HG02763 (cell line): Measurements from ENCODE around the gene YY1.
"Not testable (repeated sequence)": the region's sequence is repeated elsewhere in the genome, so short reads cannot be mapped to it uniquely, and the experiment has no call there.

Experiments used
- ATAC-seq: cut with Tn5 transposase; IDR thresholded peaks from one replicate; pipeline ENCODE4 v1.9.1; 2021; ENCODE audit warnings: mild to moderate bottlenecking, moderate library complexity; ENCODE audit not compliant: unreplicated experiment

YY1 gene

DNA sequence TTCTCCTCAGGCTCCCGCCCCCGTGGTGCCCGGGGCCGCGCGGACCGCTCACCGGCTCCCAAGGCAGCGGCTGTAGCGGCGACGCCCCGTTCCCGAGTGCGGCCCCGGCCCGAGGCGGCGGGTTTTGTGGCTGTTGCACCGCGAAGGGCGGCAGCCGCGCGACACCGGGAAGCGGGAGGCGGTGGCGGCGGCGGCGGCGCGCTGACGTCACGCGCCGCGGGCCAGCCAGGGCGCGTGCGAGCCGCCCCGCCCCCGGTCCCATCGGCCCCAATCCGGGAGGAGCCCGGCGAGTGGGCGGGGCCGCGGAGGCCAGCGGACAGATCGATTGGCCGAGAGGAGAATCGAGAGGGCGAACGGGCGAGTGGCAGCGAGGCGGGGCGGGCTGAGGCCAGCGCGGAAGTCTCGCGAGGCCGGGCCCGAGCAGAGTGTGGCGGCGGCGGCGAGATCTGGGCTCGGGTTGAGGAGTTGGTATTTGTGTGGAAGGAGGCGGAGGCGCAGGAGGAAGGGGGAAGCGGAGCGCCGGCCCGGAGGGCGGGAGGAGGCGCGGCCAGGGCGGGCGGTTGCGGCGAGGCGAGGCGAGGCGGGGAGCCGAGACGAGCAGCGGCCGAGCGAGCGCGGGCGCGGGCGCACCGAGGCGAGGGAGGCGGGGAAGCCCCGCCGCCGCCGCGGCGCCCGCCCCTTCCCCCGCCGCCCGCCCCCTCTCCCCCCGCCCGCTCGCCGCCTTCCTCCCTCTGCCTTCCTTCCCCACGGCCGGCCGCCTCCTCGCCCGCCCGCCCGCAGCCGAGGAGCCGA lies at the start of gene YY1:
YY1 (plus strand) TSS at position 726 of the 792 bp plus-strand sequence. CDS start 101 bp downstream, outside the sequence.
- ATAC-seq = peak; percentile 70

- ATAC-seq = no peak
Measured at GRCh38 chr14:100190126-100190525, 48.8 kb upstream of the YY1 start.

DNA sequence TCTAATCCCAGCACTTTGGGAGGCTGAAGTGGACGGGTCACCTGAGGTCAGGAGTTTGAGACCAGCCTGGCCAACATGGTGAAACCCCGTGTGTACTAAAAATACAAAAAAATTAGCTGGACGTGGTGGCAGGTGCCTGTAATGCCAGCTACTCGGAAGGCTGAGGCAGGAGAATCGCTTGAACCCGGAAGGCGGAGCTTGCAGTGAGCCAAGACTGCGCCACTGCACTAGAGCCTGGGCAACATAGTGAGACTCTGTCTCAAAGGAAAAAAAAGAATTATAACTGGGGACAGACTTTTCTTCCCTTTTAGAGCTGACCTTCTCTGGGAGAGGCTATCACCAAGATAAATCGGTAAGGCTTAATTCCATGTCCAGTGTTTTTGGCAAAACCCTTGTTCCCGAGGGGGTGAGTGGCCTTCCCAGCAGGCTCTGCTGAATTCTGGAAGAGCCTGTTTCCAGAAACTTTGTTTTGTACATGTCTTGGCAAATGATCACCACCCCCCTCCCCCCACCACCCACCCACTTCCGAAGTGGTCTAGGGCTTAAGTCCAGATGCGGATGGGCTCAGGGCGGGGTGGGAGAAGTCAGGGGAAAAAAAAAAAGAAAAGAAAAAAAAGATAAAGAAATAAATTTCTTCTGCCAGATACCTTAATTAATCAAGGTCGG lies 47.2 kb upstream of the YY1 start:
- no peak for ATAC-seq

DNA sequence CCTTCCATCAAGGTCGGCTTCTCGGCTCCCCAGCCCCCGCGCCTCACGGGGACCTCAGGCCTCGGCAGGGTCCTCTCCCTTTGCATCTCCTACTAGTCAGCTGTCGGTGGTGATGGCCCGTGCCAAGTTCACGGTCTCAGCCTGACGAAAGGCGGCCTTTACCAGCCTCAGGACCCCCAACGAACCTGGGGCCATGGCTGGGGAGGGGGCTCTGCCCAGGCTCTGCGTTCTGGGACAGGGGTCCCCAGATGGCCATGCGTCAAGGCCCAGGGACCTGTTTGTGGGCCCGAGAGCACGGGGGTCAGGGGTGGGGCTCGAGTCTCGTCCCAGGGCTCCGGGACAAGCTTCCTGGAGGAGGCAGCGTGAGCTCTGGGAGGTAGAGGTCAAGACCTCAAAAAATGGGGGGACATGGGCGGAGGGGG lies 46.7 kb upstream of the YY1 start:
- no peak for ATAC-seq

DNA sequence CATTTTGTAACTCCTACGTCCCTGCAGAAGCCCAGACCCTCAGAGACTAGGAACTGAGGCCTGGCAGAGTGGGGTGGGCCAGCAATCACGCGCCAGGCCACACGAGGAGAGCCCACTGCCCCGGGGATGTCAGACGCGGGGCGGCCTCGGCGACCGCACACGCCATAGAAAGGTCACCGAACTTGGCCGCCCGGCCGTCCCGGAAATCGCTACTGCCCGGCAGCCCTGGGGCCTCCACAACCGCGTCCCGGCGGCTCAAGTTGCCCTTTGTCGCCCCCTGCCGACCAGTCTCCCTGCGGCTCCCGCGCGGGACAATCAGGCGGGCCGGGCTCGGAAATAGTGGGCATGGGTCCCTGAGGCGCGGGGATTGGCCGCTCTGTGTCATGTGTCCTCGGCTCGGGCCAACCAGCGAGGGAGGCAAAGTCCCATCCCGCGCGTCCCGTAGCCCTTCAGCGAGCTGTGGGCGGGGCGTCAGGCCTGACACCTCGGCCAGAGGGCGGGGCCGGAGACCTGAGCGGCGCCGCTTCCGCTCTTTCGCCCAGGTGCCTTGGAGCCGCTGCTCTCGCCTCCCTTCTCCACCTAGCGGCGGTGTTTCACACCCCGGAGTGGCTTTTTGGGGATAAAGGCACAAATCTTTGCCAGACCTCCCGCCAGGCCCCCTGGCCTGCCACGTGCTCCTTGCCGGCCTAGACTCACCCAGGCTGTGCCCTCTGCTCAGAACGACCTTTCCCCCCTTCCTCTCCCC lies 46.1 kb upstream of the YY1 start:
- peak; percentile 97 for ATAC-seq

GRCh38 chr14:100193417-100194357 lies 45.3 kb upstream of the YY1 start:
- no peak for ATAC-seq

GRCh38 chr14:100199240-100199860 lies 39.6 kb upstream of the YY1 start:
- ATAC-seq = no peak

DNA sequence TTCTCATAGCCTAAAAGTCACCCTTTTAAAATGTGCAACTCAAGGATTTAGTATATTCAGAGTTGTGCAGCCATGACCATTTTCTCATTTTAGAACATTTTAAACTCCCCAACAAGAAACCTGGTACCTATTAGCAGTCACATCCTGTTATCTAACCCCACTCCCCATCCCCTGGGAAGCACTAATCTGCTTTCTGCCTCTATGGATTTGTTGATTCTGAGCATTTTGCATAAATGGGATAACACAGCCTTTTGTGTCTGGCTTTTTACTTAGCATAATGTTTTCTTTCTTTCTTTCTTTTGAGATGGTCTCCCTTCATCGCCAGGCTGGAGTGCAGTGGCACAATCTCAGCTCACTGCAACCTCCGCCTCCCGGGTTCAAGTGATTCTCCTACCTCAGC lies 38.6 kb upstream of the YY1 start:
- no peak for ATAC-seq

DNA sequence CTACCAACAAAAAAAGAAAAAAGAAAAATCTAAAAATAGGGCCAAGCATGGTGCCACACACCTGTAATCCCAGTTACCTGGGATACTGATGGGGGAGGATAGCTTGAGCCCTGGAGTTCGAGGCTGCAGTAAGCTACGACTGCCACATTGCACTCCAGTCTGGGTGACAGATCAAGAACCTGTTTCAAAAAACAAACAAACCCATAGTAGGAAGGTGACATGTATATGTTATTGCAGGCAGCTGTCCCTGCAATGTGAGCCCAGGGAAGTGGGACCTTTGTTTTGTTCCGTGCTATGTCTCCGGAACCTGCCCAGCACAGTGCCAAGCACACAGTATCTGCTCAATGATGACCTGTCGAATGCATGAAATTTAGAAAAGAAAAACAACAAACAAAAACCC lies 37.2 kb upstream of the YY1 start:
- ATAC-seq = no peak

GRCh38 chr14:100202712-100203111 lies 36.2 kb upstream of the YY1 start:
- ATAC-seq = no peak

DNA sequence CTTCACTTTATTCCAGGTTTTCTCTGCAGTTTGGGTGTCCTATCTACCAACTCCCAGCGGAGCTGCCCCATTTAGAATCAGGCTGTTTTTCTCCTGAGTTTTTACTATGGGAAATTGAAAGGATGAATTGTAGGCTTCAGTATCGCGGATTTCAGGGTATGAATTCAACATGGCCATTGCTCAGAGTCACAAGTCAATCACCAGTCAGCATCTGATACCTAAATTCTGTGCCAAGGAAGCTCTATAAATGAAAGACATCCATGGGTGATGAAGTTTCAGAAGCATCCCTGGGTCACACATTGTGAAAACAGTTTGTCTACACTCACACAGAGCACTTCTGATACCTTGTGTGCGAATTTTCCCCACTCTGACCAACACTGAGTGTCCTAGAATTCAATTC lies 35.8 kb upstream of the YY1 start:
- ATAC-seq = no peak

GRCh38 chr14:100203962-100204834 lies 34.7 kb upstream of the YY1 start:
- no peak for ATAC-seq

DNA sequence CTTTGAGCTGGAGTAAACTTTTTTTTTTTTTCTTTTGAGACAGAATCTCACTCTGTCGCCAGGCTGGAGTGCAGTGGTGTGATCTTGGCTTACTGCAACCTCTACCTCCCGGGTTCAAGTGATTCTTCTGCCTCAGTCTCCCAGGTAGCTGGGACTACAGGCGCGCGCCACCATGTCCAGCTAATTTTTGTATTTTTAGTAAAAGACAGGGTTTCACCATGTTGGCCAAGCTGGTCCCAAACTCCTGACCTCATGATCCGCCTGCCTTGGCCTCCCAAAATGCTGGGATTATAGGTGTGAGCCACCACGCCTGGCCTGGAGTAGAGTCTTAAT lies 34.1 kb upstream of the YY1 start:
- ATAC-seq = not testable (repeated sequence)

DNA sequence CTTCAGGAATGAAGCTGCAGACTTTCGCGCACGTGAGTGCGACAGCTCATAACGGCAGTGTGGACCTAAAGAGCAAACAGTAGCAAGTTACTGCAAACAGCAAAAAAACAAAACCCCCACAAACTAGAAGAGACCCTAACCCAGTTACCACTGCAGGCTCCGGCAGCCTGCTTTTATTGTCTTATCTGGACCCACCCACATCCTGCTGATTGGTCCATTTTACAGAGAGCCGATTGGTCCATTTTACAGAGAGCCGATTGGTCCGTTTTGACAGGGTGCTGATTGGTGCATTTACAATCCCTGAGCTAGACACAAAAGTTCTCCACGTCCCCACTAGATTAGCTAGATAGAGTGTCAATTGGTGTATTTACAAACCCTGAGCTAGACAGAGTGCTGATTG lies 31.4 kb upstream of the YY1 start:
- ATAC-seq = not testable (repeated sequence)

DNA sequence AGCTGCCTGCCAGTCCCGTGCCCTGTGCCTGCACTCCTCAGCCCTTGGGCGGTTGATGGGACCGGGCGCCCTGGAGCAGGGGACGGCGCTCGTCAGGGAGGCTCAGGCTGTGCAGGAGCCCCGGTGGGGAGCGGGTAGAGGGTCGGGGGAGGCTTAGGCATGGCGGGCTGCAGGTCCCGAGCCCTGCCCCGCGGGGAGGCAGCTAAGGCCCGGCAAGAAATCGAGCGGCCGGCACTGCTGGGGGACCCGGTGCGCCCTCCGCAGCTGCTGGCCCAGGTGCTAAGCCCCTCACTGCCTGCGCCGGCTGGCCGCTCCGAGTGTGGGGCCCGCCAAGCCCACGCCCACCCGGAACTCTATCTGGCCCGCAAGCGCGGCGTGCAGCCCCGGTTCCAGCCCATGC lies 30.8 kb upstream of the YY1 start:
- not testable (repeated sequence) for ATAC-seq

DNA sequence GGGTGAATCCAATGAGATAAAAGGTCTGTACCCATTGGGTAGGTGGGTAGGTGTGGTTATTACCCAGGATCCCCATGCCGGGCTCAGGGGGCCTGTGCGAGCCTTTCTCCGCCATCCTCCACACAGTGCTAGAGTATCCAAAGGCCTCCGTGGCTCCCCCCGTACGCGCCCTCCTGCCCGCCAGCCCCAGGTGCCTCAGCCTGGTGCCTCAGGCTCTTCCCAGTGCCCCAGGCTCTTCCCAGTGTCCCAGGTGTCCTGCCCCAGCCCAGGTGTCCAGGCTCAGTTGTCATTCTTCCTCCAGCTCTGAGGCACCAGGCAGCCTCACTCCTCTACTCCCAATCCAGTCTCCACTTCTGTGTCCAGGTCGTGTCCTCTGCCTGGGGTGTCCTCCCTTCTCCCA lies 27.6 kb upstream of the YY1 start:
- no peak for ATAC-seq

- ATAC-seq = no peak
Measured at GRCh38 chr14:100211893-100212292, 27.1 kb upstream of the YY1 start.

GRCh38 chr14:100212476-100213333 lies 26.2 kb upstream of the YY1 start:
- ATAC-seq = no peak
